ENCODE data around the gene RYR2. TPM values are rescaled to one million over a fixed set of nuclear protein-coding genes. Genes with fewer than 3 reads are reported as not detected.
A peak's percentile ranks its signal among the peaks of the same experiment; 100 is the strongest.

RYR2 gene
- total and polyA plus RNA-seq, 11 donors = 77.7 to 1,319 (median 805) TPM

GRCh38 chr1:237201155-237201554, 159.2 kb downstream of the RYR2 start:
- no peak overlapping the region for H3K4me3 ChIP-seq
- WGBS, 4 donors = 34 to 41% (median 39%) methylated on average over 4 of the region's 4 CpGs
- peak overlapping the region in 2 of 12 donors; percentile 4 to 20 for H3K27ac ChIP-seq
- H3K36me3 ChIP-seq = peaks cover 0 to 4% (median 0%) of the 10 kb centered on the region in 9 donors
- ATAC-seq = no peak
- peaks cover 0 to 76% (median 22%) of the 10 kb centered on the region in 12 donors for H3K4me1 ChIP-seq
- TF ChIP-seq CTCF (IDR thresholded peaks at IDR 0.05) (no peak), POLR2A (IDR thresholded peaks at IDR 0.05) (no peak)
- no peaks in the 10 kb centered on the region for H3K27me3 ChIP-seq
- intact Hi-C loops (cut with DNase I) = no loop called here
- no peaks in the 10 kb centered on the region for H3K9me3 ChIP-seq
- no peak for DNase-seq

- H3K9me3 ChIP-seq = no peaks in the 10 kb centered on the region
- peaks cover 0 to 9% (median 0%) of the 10 kb centered on the region in 9 donors for H3K36me3 ChIP-seq
- DNase-seq (no peak), ATAC-seq (peak; percentile 6 to 36 (median 20))
- peaks cover 0 to 87% (median 19%) of the 10 kb centered on the region in 12 donors for H3K4me1 ChIP-seq
- H3K27me3 ChIP-seq = no peaks in the 10 kb centered on the region
- 33 to 59% (median 54%) methylated on average over 3 to 4 of the region's 4 CpGs for WGBS, 4 donors
- no peak for TF ChIP-seq POLR2A (IDR thresholded peaks at IDR 0.05)
- TF ChIP-seq CTCF (IDR thresholded peaks at IDR 0.05) = no peak
- no peak overlapping the region for H3K4me3 ChIP-seq
- intact Hi-C loops (cut with DNase I) = no loop called here
- peak overlapping the region in 5 of 12 donors; percentile 4 to 44 (median 24) for H3K27ac ChIP-seq
Measured at GRCh38 chr1:237204841-237205240, 162.9 kb downstream of the RYR2 start.

- Histone ChIP-seq H3K27me3 (no peaks in the 10 kb centered on the region), H3K4me3 (peak overlapping the region in 1 of 12 donors; percentile 19), H3K36me3 (peaks cover 0 to 9% (median 0%) of the 10 kb centered on the region in 9 donors), H3K27ac (peak overlapping the region in 3 of 12 donors; percentile 24 to 44 (median 31)), H3K4me1 (peaks cover 0 to 85% (median 19%) of the 10 kb centered on the region in 12 donors), H3K9me3 (no peaks in the 10 kb centered on the region)
- WGBS, 4 donors = 34 to 48% (median 39%) methylated on average over 14 of the region's 14 CpGs
- DNase-seq = peak; percentile 34 to 91 (median 80)
- TF ChIP-seq CTCF (IDR thresholded peaks at IDR 0.05) (no peak), POLR2A (IDR thresholded peaks at IDR 0.05) (no peak)
- ATAC-seq = peak; percentile 38 to 85 (median 72)
- intact Hi-C loops (cut with DNase I) = no loop called here
Measured at GRCh38 chr1:237205400-237206064, 163.5 kb downstream of the RYR2 start.

GRCh38 chr1:237206065-237206414, 164.1 kb downstream of the RYR2 start:
- ATAC-seq = peak in 3 of 4 donors; percentile 3 to 21 (median 21)
- no peak for TF ChIP-seq POLR2A (IDR thresholded peaks at IDR 0.05)
- TF ChIP-seq CTCF (IDR thresholded peaks at IDR 0.05) = no peak
- Histone ChIP-seq H3K9me3 (no peaks in the 10 kb centered on the region), H3K27me3 (no peaks in the 10 kb centered on the region), H3K36me3 (peaks cover 0 to 9% (median 0%) of the 10 kb centered on the region in 9 donors), H3K4me1 (peaks cover 0 to 83% (median 19%) of the 10 kb centered on the region in 12 donors), H3K27ac (peak overlapping the region in 1 of 12 donors; percentile 31), H3K4me3 (peak overlapping the region in 1 of 12 donors; percentile 19)
- intact Hi-C loops (cut with DNase I) = no loop called here
- 38 to 49% (median 44%) methylated on average over 6 of the region's 6 CpGs for whole genome bisulfite sequencing, 4 donors
- DNase-seq = no peak

Data from heart left ventricle (tissue), 16 donors.